Keratinocyte (primary cell): Measurements from ENCODE around the gene DOP1B. TPM values are rescaled to one million over a fixed set of nuclear protein-coding genes. Genes with fewer than 3 reads are reported as not detected.

Source experiments
- DNase-seq: peaks from one replicate; pipeline ENCODE4 v3.0.0-alpha.2; 2011; ENCODE audit warnings: low read depth, missing footprints, low spot score
- FAIRE-seq: peaks from 2 replicates; lab custom pipeline; 2011; peaks lifted over from hg19 to GRCh38; lab: Jason Lieb, UNC
- H2AFZ ChIP-seq: 2 replicates; pipeline ENCODE4 v1.6.0; 2012; ENCODE audit warnings: low read length, control low read depth, inconsistent platforms; ENCODE audit not compliant: control insufficient read depth
- H3K27ac ChIP-seq: 2 replicates; pipeline ENCODE4 v1.5.1; 2011; ENCODE audit warnings: low read length; ENCODE audit not compliant: control insufficient read depth, insufficient read depth
- H3K27me3 ChIP-seq: 3 replicates; pipeline ENCODE4 v1.6.0; 2011; ENCODE audit warnings: low read length; ENCODE audit not compliant: control insufficient read depth, insufficient read depth; ENCODE audit errors: extremely low read depth
- H3K36me3 ChIP-seq, 2 experiments: 2 replicates in 1 of 2; 3 replicates in 1 of 2; pipeline ENCODE4 v1.5.1; 2011; ENCODE audit warnings: low read length in 2 of 2, mild to moderate bottlenecking in 1 of 2; ENCODE audit not compliant: control insufficient read depth in 2 of 2, insufficient read depth in 2 of 2; ENCODE audit errors: extremely low read depth in 1 of 2
- H3K4me1 ChIP-seq: 3 replicates; pipeline ENCODE4 v1.5.1; 2011; ENCODE audit warnings: low read length; ENCODE audit not compliant: control insufficient read depth, insufficient read depth; ENCODE audit errors: extremely low read depth
- H3K4me2 ChIP-seq: 3 replicates; pipeline ENCODE4 v1.6.0; 2011; ENCODE audit warnings: low read depth, low read length; ENCODE audit not compliant: control insufficient read depth, insufficient read depth; ENCODE audit errors: extremely low read depth
- H3K4me3 ChIP-seq, 3 experiments: fragments of 200-600 bp in 1 of 3; sonication (generic) in 1 of 3; 2 replicates in 2 of 3; 3 replicates in 1 of 3; pipeline ENCODE4 v1.5.1; 2011 to 2016; ENCODE audit warnings: low read length in 3 of 3, mild to moderate bottlenecking in 3 of 3, control low read depth in 2 of 3, inconsistent platforms in 1 of 3, low read depth in 1 of 3, mixed read lengths in 1 of 3, mixed run types in 1 of 3, moderate library complexity in 1 of 3; ENCODE audit not compliant: control insufficient read depth in 2 of 3, insufficient read depth in 2 of 3; ENCODE audit errors: extremely low read depth in 1 of 3
- H3K79me2 ChIP-seq: 2 replicates; pipeline ENCODE4 v1.6.0; 2012; ENCODE audit warnings: low read length; ENCODE audit not compliant: control insufficient read depth, insufficient read depth
- H3K9ac ChIP-seq: 3 replicates; pipeline ENCODE4 v1.6.0; 2011; ENCODE audit warnings: low read length; ENCODE audit not compliant: control insufficient read depth, insufficient read depth; ENCODE audit errors: extremely low read depth
- H3K9me1 ChIP-seq: 3 replicates; pipeline ENCODE4 v1.6.0; 2011; ENCODE audit warnings: low read length; ENCODE audit not compliant: control insufficient read depth, insufficient read depth; ENCODE audit errors: extremely low read depth
- H3K9me3 ChIP-seq: 2 replicates; pipeline ENCODE4 v1.5.1; 2012; ENCODE audit warnings: low read depth, low read length; ENCODE audit not compliant: control insufficient read depth
- H4K20me1 ChIP-seq: 3 replicates; pipeline ENCODE4 v1.6.0; 2011; ENCODE audit warnings: low read length; ENCODE audit not compliant: control insufficient read depth, insufficient read depth; ENCODE audit errors: extremely low read depth
- EZH2 ChIP-seq: IDR thresholded peaks from one replicate; pipeline ENCODE4 v1.6.1; 2012; ENCODE audit warnings: inconsistent platforms, mild to moderate bottlenecking, low read length, moderate library complexity
- dilution Hi-C: fragments of 300-500 bp; cut with MboI; formaldehyde crosslinking; loops from one replicate; pipeline ENCODE4 v1.7.0; 2020; ENCODE audit warnings: low sequenced_read_pairs; ENCODE audit not compliant: extremely low pct_ligation_motif_present
- polyA plus RNA-seq, 5 experiments: library from polyadenylated mRNA; depleted of rRNA in 3 of 5; stranded (reverse) in 3 of 5; stranded (forward) in 1 of 5; unstranded in 1 of 5; fragments of >200 nt; gene quantifications; 1 replicate in 1 of 5; 2 replicates in 3 of 5; 3 replicates in 1 of 5; pipeline versions ENCODE4 v1.2.1 to v1.2.3, GENCODE V29; 2011 to 2012; ENCODE audit warnings: missing spikeins in 2 of 5, low read depth in 1 of 5, low replicate concordance in 1 of 5
- TF ChIP-seq, protein P1 (sequence below), 3 experiments: IDR thresholded peaks in 1 of 3; conservative IDR thresholded peaks in 1 of 3; optimal IDR thresholded peaks in 1 of 3; 2 replicates in 2 of 3; 3 replicates in 1 of 3; pipeline versions ENCODE3 to v1.5.1; 2011; ENCODE audit warnings: low read length in 3 of 3, mild to moderate bottlenecking in 3 of 3, moderate library complexity in 2 of 3, control low read depth in 1 of 3, inconsistent platforms in 1 of 3; ENCODE audit not compliant: insufficient read depth in 2 of 3; ENCODE audit errors: extremely low read depth in 1 of 3

Gene DOP1B
- polyA plus RNA-seq, 1 donor (not counting 4 experiments of a cell fraction or from before 2014, with no cell fraction given): 2.9 TPM

DNA sequence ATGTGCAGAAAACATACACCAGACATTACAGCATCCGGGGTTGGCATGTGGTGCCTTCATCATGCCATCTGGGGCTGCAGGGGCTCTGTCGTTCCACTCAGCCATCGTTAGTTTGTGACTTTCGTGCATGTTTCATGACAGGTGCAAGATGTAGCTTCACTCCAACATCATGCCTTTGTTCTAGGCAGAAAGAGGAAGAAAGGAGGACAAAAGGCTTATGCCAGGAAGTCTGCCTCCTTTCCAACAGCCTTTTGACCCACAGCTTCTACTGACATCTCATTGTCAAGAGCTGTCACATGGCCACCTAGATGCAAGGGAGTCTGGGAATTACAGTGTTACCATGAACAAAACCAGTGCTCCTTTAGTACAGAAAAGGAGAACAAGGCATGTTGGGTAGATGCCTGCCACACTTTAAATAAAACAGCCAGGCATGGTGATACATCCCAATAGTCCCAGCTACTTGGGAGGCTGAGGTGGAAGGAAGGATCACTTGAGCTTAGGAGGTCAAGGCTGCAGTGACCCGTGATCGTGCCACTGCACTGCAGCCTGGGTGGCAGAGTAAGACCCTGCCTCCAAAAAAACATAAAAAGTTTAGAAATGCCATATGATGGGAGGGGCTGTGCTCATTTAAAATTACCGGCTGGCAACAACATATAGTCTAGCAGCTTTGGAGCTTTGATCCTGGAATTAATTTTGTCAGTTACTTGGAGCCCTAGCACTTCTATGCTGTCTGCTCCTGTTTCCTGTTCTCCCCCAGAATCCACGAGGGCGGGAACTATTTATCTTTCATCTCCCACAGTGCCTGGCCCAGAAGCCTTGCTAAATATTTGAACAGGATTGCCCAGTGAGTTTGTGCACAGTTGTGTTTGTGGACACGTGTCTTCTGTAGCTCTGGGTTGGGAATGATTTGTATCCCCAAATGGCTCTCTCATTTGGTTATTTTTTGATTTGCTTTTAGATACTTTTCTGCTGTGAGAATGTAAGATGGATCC lies 7.4 kb downstream of the DOP1B start:
- no peaks in the 10 kb centered on the region for H4K20me1 ChIP-seq
- no peaks in the 10 kb centered on the region for H3K9me3 ChIP-seq
- dilution Hi-C loops: no loop called here
- no peaks in the 10 kb centered on the region for H3K4me1 ChIP-seq
- peaks cover 0 to 1% of the 10 kb centered on the region in 2 experiments for H3K36me3 ChIP-seq
- H3K27ac ChIP-seq: no peak overlapping the region
- TF ChIP-seq, protein P1, sequence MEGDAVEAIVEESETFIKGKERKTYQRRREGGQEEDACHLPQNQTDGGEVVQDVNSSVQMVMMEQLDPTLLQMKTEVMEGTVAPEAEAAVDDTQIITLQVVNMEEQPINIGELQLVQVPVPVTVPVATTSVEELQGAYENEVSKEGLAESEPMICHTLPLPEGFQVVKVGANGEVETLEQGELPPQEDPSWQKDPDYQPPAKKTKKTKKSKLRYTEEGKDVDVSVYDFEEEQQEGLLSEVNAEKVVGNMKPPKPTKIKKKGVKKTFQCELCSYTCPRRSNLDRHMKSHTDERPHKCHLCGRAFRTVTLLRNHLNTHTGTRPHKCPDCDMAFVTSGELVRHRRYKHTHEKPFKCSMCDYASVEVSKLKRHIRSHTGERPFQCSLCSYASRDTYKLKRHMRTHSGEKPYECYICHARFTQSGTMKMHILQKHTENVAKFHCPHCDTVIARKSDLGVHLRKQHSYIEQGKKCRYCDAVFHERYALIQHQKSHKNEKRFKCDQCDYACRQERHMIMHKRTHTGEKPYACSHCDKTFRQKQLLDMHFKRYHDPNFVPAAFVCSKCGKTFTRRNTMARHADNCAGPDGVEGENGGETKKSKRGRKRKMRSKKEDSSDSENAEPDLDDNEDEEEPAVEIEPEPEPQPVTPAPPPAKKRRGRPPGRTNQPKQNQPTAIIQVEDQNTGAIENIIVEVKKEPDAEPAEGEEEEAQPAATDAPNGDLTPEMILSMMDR (optimal IDR thresholded peaks at IDR 0.05 in 1 of 3, IDR thresholded peaks at IDR 0.05 in 1 of 3, conservative IDR thresholded peaks at IDR 0.05 in 1 of 3; ENCODE audit: extremely low read depth in 1 of 3, insufficient read depth in 2 of 3, low read length in 3 of 3): no peak
- no peak for TF ChIP-seq EZH2
- H2AFZ ChIP-seq: no peak overlapping the region
- H3K27me3 ChIP-seq: no peaks in the 10 kb centered on the region
- no peaks in the 10 kb centered on the region for H3K79me2 ChIP-seq
- FAIRE-seq (no peak), DNase-seq (no peak)
- H3K4me2 ChIP-seq: no peak overlapping the region
- no peak overlapping the region for H3K4me3 ChIP-seq
- no peaks in the 10 kb centered on the region for H3K9me1 ChIP-seq
- H3K9ac ChIP-seq: no peak overlapping the region

DNA sequence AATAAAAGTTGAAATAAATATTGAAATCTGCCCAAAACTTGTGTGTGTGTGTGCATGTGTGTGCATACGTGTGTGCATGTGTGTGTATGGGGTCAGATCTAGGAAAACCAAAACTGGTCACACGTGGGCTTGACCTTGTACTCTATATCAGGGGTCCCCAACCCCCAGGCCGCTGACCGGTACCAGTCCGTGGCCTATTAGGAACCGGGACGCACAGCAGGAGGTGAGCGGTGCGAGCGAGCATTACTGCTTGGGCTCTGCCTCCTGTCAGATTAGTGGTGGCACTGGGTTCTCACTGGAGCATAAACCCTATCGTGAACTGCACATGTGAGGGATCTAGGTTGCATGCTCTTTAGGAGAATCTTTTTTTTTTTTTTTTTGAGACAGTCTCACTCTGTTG lies 8.7 kb downstream of the DOP1B start:
- no peak for DNase-seq
- dilution Hi-C loops: no loop called here
- Histone ChIP-seq H3K4me1 (no peaks in the 10 kb centered on the region), H2AFZ (no peak overlapping the region), H3K36me3 (peaks cover 0 to 1% of the 10 kb centered on the region in 2 experiments), H3K4me2 (no peak overlapping the region), H3K4me3 (no peak overlapping the region), H4K20me1 (no peaks in the 10 kb centered on the region), H3K27ac (no peak overlapping the region), H3K9me1 (no peaks in the 10 kb centered on the region), H3K9ac (no peak overlapping the region), H3K9me3 (no peaks in the 10 kb centered on the region), H3K79me2 (no peaks in the 10 kb centered on the region), H3K27me3 (no peaks in the 10 kb centered on the region)
- no peak for FAIRE-seq
- TF ChIP-seq EZH2: no peak
- TF ChIP-seq, protein P1 (optimal IDR thresholded peaks at IDR 0.05 in 1 of 3, IDR thresholded peaks at IDR 0.05 in 1 of 3, conservative IDR thresholded peaks at IDR 0.05 in 1 of 3; ENCODE audit: extremely low read depth in 1 of 3, insufficient read depth in 2 of 3, low read length in 3 of 3): no peak
